NT2/D1 (cell line): ENCODE results near the gene ZSCAN18.

Source experiments
- SUZ12 ChIP-seq: IDR thresholded peaks from 2 replicates; pipeline ENCODE4 v1.6.1; 2011; ENCODE audit not compliant: insufficient read length, insufficient read depth; ENCODE audit errors: extremely low read depth
- YY1 ChIP-seq: IDR thresholded peaks from 2 replicates; pipeline ENCODE4 v1.6.1; 2011; ENCODE audit not compliant: insufficient read length, insufficient read depth
- ZNF274 ChIP-seq: IDR thresholded peaks from 2 replicates; pipeline ENCODE4 v1.6.1; 2011; ENCODE audit warnings: mild to moderate bottlenecking, low read depth, low read length

GRCh38 chr19:58060231-58060630, 37.8 kb downstream of the ZSCAN18 start:
- no peak for TF ChIP-seq YY1
- TF ChIP-seq ZNF274, result no peak
- no peak for TF ChIP-seq SUZ12
